Epidermal melanocyte (primary cell): ENCODE measurements around the gene DOCK8.

Source experiments
- DNase-seq: peaks from one replicate; pipeline ENCODE4 v3.0.0; 2011; ENCODE audit warnings: low spot score; ENCODE audit not compliant: insufficient read length

Gene DOCK8

DNA sequence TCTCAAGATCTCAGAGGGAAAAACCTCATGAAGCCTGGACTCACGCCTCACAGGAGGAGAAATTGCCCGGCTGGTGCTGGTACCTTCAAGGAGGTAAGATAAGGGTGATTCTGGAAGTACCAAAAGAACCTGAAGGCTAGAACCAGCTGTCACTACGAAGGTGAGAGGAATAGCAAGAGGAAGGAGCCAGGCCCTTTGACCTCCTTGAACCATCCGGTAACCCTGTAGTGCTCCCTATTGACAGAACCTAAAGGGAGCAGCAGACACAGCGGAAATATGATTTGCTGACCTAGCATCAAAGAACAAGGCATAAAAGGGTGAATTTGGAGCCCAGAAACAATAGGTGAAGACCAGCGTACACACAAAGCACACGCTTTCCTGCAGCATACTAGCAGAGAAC lies 92.2 kb downstream of the DOCK8 start:
- no peak for DNase-seq

- DNase-seq = no peak
Observed at GRCh38 chr9:311841-312240, 97.2 kb downstream of the DOCK8 start.

DNA sequence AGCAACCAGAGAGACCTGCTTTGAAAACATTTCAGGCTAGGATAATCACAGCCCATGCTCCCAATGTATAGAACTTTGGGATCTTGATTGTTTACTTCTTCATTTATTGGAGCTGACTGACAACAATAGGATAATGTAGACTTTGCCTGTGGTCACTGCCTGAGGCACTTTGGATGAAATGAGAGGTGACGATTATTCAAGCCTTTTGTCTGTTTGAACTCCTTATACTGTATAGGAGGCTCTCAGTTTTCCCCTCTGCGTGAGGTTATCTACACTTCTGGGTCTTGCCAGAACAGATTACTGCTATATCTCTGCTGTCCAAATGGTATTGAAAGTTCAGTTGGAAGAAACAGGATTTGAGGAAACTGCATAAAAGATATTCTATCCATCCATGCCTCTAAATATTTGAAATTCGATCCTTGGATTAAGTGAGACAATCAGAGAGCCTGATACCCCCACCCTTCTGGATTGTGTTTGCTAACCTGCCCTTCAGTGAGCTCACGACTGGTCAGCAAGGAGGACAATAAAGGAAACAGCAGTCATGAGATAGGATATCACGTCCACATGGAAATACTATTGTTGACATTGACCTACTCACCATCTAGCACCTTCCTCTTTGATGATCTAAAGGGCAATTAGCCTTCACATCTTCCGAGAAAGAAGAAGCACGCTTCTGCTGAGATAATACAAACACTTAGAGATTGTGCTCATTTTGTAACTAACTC lies 98.1 kb downstream of the DOCK8 start:
- no peak for DNase-seq

DNA sequence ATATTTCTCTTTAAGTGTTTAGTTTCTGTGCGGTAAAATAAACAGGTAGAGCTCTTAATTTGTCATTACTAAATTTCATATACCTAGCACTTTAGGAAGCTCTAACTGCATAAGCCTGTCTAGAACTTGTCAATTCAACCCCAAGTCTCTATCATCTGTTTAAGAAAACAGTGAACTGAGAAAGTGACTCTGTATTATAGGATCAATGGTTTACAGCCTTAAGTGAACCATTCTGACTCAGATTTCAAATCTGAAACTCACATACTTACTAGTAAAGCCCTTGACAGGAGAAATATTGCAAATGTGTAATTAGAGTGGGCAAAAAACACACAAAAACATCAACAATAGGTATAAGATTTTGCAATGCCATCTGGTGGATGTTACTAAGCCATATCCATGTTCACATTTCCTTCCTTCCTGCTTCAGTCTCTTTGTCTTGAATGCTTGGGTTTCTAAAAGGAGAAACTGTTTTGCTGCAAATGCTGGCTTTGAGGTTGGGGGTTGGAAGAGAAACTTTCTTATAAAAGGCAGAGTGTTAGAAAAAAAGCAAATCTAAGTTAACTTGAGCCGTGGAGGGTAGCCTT lies 101.8 kb downstream of the DOCK8 start:
- DNase-seq = no peak

- DNase-seq = no peak
Observed at GRCh38 chr9:318646-319045, 104.0 kb downstream of the DOCK8 start.

GRCh38 chr9:324971-325370 lies 110.3 kb downstream of the DOCK8 start:
- no peak for DNase-seq

GRCh38 chr9:326667-327066 lies 112.0 kb downstream of the DOCK8 start:
- no peak for DNase-seq

- DNase-seq = no peak
Observed at GRCh38 chr9:328453-328852, 113.8 kb downstream of the DOCK8 start.

DNA sequence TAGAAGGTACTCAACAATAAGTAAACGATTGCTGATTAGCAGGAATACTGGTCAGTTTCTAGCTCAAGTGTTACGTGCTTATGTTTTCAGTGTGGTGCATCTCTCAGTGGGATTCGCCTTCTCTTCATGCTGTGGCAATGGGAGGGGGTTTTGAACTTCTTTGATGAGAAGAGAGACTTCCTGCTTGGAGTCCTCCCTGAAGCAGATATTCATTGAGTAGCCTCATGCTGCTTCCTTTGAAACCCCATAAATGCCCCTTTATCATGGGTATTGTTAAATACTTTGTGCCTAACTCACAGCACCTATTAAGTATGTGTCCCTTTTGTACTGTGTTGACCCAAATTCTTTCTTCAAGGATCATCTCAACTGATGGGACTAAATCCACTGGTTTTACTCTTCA lies 116.5 kb downstream of the DOCK8 start:
- no peak for DNase-seq

- no peak for DNase-seq
Observed at GRCh38 chr9:335373-335772, 120.7 kb downstream of the DOCK8 start.

GRCh38 chr9:336039-336438 lies 121.4 kb downstream of the DOCK8 start:
- DNase-seq = no peak

DNA sequence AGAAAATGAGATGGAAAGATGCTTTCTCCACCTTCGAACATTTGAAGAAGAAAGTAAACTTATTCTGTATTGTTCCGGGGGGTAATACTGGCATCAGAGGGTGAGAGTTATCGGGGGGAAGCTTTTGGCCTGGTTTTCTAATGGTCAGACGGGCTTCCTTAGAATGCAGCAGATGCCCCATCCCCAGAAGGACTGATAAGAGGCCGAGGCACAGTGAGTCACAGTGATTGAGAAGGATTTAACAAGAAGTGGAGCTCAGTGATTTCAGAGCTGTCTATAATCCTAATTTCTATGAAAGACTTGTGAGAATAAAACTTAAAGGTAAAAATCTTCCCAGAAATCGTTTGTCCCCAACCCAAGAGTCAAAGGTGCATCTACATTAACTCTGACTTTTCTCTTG lies 123.9 kb downstream of the DOCK8 start:
- DNase-seq = no peak

DNA sequence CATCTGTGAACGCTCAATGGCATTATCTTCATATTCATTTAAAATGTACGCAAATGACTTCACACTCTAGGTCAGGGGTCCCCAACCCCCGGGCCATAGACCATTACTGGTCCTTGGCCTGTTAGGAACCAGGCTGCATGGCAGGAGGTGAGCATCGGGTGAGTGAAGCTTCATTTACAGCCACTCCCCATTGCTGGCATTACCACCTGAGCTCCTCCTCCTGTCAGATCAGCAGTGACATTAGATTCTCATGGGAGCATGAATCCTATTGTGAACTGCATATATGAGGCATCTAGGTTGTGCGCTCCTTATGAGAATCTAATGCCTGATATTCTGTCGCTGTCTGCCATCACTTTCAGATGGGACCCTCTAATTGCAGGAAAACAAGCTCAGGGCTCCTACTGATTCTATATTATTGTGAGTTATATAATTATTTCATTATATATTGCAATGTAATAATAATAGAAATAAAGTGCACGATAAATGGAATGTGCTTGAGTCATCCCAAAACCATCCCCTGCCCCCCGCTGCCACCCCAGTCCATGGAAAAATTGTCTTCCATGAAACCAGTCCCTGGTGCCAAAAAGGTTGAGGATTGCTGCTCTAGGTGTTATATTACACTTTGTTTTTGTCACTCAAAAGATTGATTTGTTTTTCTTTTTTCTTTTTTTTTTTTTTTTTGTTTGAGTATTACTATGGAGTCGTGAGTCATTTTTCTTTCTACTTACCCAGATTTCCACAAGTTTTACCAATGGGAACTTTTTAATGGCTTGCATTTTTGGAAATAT lies 127.2 kb downstream of the DOCK8 start:
- no peak for DNase-seq

GRCh38 chr9:343773-344172 lies 129.1 kb downstream of the DOCK8 start:
- no peak for DNase-seq

- DNase-seq = no peak
Observed at GRCh38 chr9:346111-346571, 131.5 kb downstream of the DOCK8 start.

- no peak for DNase-seq
Observed at GRCh38 chr9:347667-348292, 133.1 kb downstream of the DOCK8 start.

DNA sequence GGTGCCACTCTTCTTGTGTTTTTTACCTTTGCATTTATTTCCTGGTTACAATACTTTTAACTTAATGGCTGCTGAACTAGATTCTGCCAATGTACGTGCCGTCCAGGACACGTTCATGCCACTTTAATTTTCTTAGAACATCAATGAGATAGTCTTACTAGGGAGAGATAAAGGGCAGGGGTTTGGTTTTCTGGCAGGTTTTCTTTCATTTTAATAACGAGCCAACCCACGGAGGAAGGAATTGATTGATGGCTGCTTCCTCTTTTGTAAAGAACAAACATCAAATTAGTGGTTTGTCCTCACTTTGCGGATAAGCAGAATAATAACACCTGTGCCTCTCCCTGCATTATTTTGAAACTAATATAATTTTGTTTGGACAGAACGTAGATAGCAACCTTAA lies 135.7 kb downstream of the DOCK8 start:
- no peak for DNase-seq

GRCh38 chr9:351916-352315 lies 137.3 kb downstream of the DOCK8 start:
- no peak for DNase-seq

DNA sequence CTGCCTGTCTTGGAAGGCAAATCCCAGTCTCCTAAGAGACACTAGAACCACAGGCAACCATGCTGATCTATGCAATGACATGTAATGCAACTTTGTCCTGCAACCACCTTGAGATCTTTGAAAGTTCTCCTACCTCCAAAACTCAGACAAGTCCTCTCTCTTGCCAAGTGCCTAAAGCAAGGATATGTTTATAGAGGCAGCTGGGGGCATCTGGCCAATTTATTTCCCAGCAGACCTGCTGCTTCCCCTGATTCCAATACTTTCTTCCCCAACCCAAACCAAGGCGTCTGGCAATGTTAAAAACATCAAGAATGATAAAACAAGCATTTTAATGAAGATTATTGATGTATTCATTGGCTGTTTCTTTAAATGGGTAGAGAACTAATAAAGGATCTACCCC lies 138.4 kb downstream of the DOCK8 start:
- DNase-seq = no peak

- no peak for DNase-seq
Observed at GRCh38 chr9:354453-354852, 139.8 kb downstream of the DOCK8 start.

- DNase-seq = no peak
Observed at GRCh38 chr9:357560-357959, 142.9 kb downstream of the DOCK8 start.
